Activated CD4-positive, alpha-beta memory T cell treated with anti-CD3 and anti-CD28 coated beads for 36 hours (primary cell): ENCODE measurements around the gene TMPRSS4. TPM values are rescaled to one million over a fixed set of nuclear protein-coding genes. Genes with fewer than 3 reads are reported as not detected.

Experiments
- CTCF ChIA-PET: fragments of 350-600 bp; sonication (Branson Sonifier 250); formaldehyde crosslinking; loops from one replicate; lab custom pipeline; 2021; ENCODE audit warnings: antibody characterized with exemption, inconsistent platforms; lab: Charles Lee
- POLR2A ChIA-PET: fragments of 350-600 bp; sonication (Branson Sonifier 250); formaldehyde crosslinking; loops from one replicate; lab custom pipeline; 2021; ENCODE audit warnings: antibody characterized with exemption; lab: Charles Lee
- DNase-seq: peaks from one replicate; pipeline ENCODE4 v3.0.0-alpha.2; 2020
- H3K27ac Mint-ChIP-seq: one replicate; pipeline ENCODE4 v1.8.0; 2021; ENCODE audit warnings: mixed read lengths
- H3K27me3 Mint-ChIP-seq: one replicate; pipeline ENCODE4 v1.8.0; 2021; ENCODE audit warnings: mixed read lengths
- H3K36me3 Mint-ChIP-seq: one replicate; pipeline ENCODE4 v1.8.0; 2021; ENCODE audit warnings: mixed read lengths
- H3K4me1 Mint-ChIP-seq: one replicate; pipeline ENCODE4 v1.8.0; 2021; ENCODE audit warnings: low read depth, mixed read lengths
- H3K4me3 Mint-ChIP-seq: one replicate; pipeline ENCODE4 v1.8.0; 2021; ENCODE audit warnings: mild to moderate bottlenecking, mixed read lengths
- H3K9me3 Mint-ChIP-seq: one replicate; pipeline ENCODE4 v1.8.0; 2021; ENCODE audit warnings: mixed read lengths
- intact Hi-C: fragments of 100-400 bp; cut with micrococcal nuclease; formaldehyde crosslinking; loops from one replicate; pipeline ENCODE4 v1.15.1; 2023
- total RNA-seq, 2 experiments: library from RNA; stranded (reverse); gene quantifications; one replicate each; pipeline ENCODE4 v1.2.3, GENCODE V29; 2021

Gene TMPRSS4
- total RNA-seq, 2 experiments from 2014 or later = not detected

DNA sequence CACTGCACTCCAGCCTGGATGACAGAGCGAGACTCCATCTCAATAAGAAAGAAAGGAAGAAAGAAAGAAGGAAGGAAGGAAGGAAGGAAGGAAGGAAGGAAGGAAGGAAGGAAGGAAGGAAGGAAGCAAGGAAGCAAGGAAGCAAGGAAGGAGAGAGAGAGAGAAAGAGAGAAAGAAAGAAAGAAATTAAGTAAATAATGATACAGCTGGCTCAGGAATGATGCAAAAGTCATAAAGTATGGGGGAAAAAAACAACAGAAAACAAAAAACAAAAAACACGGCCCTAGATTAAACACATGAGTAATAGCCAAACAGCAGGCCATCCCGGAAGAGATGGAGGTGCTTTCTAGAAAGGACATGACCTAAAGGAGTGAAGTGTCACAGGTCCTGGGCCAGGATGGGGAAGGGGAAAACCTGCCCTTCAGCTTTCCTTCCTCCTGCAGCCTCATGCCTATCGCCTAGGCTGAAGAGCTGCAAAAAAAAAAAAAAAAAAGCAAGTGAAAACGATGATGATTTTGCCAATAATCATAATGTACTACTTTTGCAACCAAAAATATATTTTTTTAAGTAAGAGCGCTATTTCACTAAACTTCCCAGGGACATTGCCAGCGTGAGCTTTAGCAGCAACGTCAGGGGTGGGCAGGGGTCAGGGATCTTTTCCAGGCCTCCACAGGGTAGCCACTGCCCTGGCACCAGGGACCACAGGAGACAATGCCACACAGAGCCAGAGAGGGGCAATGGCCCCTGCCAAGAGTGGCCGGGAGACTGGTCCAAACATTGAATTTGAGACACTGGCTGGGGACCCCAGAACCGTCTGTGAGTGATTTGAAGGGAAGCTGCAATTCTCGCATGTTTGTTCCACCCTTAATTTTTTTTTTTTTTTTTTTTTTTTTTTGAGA is 28.2 kb upstream of the TMPRSS4 start:
- peaks cover 87% of the 10 kb centered on the region for H3K4me1 Mint-ChIP-seq
- H3K9me3 Mint-ChIP-seq = no peaks in the 10 kb centered on the region
- DNase-seq = peak; percentile 48
- H3K27me3 Mint-ChIP-seq = no peaks in the 10 kb centered on the region
- H3K27ac Mint-ChIP-seq = peak overlapping the region; percentile 75
- H3K36me3 Mint-ChIP-seq = no peaks in the 10 kb centered on the region
- no peak overlapping the region for H3K4me3 Mint-ChIP-seq
- intact Hi-C loops = no loop called here
- ChIA-PET POLR2A (interaction anchor here (0.7 to 5.4 kb wide), 3 partner anchors 47 to 102 kb away, joined by 4 to 77 read pairs (median 11); partner anchors contain the start of gene IL10RA), CTCF (interaction anchor here (0.6 to 4.8 kb wide), 7 partner anchors 48 to 242 kb away, joined by 3 to 36 read pairs (median 11); no protein-coding TSS in a partner anchor)

DNA sequence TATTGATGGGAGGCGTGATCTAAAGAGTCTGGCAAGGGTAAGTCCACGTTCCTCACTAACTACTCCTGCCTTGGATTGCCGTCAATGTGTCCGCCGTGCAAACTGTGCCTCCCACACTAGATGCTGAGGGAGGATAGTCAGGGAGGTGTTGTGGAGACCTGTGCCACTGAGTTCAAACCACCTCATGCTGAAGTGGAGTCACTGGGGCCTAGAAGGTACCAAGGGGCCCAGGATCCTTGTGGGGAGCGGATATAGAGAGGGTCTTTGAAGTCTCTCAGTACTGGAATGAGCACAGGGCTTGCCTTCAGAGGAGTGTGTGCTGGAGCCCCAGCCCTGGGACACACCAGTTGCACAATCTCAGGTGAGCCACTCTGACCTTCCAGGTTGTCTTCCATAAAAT is 27.1 kb upstream of the TMPRSS4 start:
- intact Hi-C loops = loop anchor here (5.0 kb wide), 2 partner anchors 117 to 193 kb away; no protein-coding TSS in a partner anchor
- CTCF ChIA-PET = interaction anchor here (1.0 to 6.8 kb wide), 3 partner anchors 70 to 233 kb away, joined by 3 to 248 read pairs (median 86); no protein-coding TSS in a partner anchor
- H3K4me3 Mint-ChIP-seq = no peak overlapping the region
- H3K4me1 Mint-ChIP-seq = peaks cover 76% of the 10 kb centered on the region
- POLR2A ChIA-PET = interaction anchor here (2.5 to 5.4 kb wide), 3 partner anchors 48 to 63 kb away, joined by 11 to 77 read pairs (median 38); partner anchors contain the start of gene IL10RA
- no peaks in the 10 kb centered on the region for H3K27me3 Mint-ChIP-seq
- peak; percentile 16 for DNase-seq
- H3K9me3 Mint-ChIP-seq = no peaks in the 10 kb centered on the region
- peak overlapping the region; percentile 56 for H3K27ac Mint-ChIP-seq
- H3K36me3 Mint-ChIP-seq = no peaks in the 10 kb centered on the region

- POLR2A ChIA-PET = interaction anchor here (0.7 to 4.2 kb wide), 4 partner anchors 49 to 107 kb away, joined by 4 to 47 read pairs (median 28); partner anchors contain the start of gene IL10RA
- H3K27ac Mint-ChIP-seq = peak overlapping the region; percentile 84
These were observed 26.5 kb upstream of the TMPRSS4 start for GRCh38 chr11:118050208-118050891.

GRCh38 chr11:118051136-118051610 is 25.7 kb upstream of the TMPRSS4 start:
- H3K27ac Mint-ChIP-seq = peak overlapping the region; percentile 84
- POLR2A ChIA-PET = interaction anchor here (0.7 to 4.2 kb wide), 4 partner anchors 49 to 106 kb away, joined by 4 to 47 read pairs (median 28); partner anchors contain the start of gene IL10RA
- DNase-seq = peak; percentile 36
- no peaks in the 10 kb centered on the region for H3K27me3 Mint-ChIP-seq
- intact Hi-C loops = loop anchor here (1.0 to 5.0 kb wide), 4 partner anchors 49 to 191 kb away; partner anchors contain the start of gene IL10RA
- H3K4me1 Mint-ChIP-seq = peaks cover 62% of the 10 kb centered on the region
- H3K4me3 Mint-ChIP-seq = peak overlapping the region; percentile 41
- CTCF ChIA-PET = interaction anchor here (0.7 to 6.8 kb wide), 9 partner anchors 9 to 244 kb away, joined by 3 to 248 read pairs (median 82); partner anchors contain the start of gene IL10RA
- no peaks in the 10 kb centered on the region for H3K36me3 Mint-ChIP-seq
- no peaks in the 10 kb centered on the region for H3K9me3 Mint-ChIP-seq

More at GRCh38 chr11:118050208-118050891, 26.5 kb upstream of the TMPRSS4 start:
- Mint-ChIP-seq H3K4me3 (no peak overlapping the region), H3K9me3 (no peaks in the 10 kb centered on the region), H3K4me1 (peaks cover 71% of the 10 kb centered on the region), H3K27me3 (no peaks in the 10 kb centered on the region), H3K36me3 (no peaks in the 10 kb centered on the region)
- CTCF ChIA-PET = interaction anchor here (1.0 to 6.8 kb wide), 7 partner anchors 50 to 243 kb away, joined by 3 to 248 read pairs (median 86); partner anchors contain the start of gene IL10RA
- intact Hi-C loops = loop anchor here (5.0 kb wide), 2 partner anchors 118 to 192 kb away; no protein-coding TSS in a partner anchor
- peak; percentile 8 for DNase-seq

GRCh38 chr11:118051611-118052461 is 25.0 kb upstream of the TMPRSS4 start:
- H3K4me3 Mint-ChIP-seq = peak overlapping the region; percentile 41
- intact Hi-C loops = loop anchor here (1.0 to 5.0 kb wide), 5 partner anchors 50 to 229 kb away; partner anchors contain the start of gene IL10RA
- H3K36me3 Mint-ChIP-seq = no peaks in the 10 kb centered on the region
- no peaks in the 10 kb centered on the region for H3K9me3 Mint-ChIP-seq
- H3K27me3 Mint-ChIP-seq = no peaks in the 10 kb centered on the region
- peaks cover 56% of the 10 kb centered on the region for H3K4me1 Mint-ChIP-seq
- H3K27ac Mint-ChIP-seq = peak overlapping the region; percentile 84
- ChIA-PET CTCF (interaction anchor here (0.7 to 6.8 kb wide), 23 partner anchors 10 to 626 kb away, joined by 3 to 248 read pairs (median 11); partner anchors contain the start of genes FXYD2 and IL10RA), POLR2A (interaction anchor here (1.3 to 4.2 kb wide), 5 partner anchors 50 to 236 kb away, joined by 4 to 47 read pairs (median 17); partner anchors contain the start of gene IL10RA)
- peak; percentile 82 for DNase-seq

DNA sequence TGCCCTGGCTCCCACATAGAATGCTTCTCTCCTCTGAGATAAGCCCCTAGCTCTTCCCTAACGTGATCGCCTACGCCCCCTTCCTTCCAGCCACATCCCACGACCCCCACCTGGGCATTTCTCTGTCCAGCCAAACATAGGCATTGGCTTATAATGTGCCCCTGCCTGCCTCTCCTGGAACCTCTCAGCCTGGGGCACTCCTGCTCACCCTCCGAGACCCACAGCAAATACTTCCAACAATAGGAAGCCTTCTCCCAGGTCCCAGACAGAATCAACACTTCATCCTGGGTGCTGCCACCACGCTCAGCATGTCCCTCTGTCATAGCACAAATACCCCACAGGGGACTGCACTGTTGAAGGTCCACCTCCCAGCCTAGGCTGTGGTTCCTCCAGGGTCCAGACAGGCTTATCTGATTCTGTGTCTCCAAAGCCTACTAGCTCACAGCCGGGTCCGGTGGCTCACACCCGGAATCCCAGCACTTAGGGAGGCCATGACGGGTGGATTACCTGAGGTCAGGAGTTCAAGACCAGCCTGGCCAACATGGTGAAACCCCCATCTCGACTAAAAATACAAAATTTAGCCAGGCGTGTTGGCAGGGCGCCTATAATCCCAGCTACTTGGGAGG is 24.2 kb upstream of the TMPRSS4 start:
- no peaks in the 10 kb centered on the region for H3K9me3 Mint-ChIP-seq
- POLR2A ChIA-PET = interaction anchor here (0.9 to 4.2 kb wide), 7 partner anchors 51 to 237 kb away, joined by 3 to 47 read pairs (median 7); partner anchors contain the start of gene IL10RA
- intact Hi-C loops = loop anchor here (1.0 to 5.0 kb wide), 6 partner anchors 102 to 245 kb away; no protein-coding TSS in a partner anchor
- H3K27ac Mint-ChIP-seq = peak overlapping the region; percentile 63
- CTCF ChIA-PET = interaction anchor here (0.6 to 6.8 kb wide), 55 partner anchors 9 to 627 kb away, joined by 3 to 248 read pairs (median 6); partner anchors contain the start of genes FXYD2, FXYD6 and IL10RA
- peaks cover 3% of the 10 kb centered on the region for H3K27me3 Mint-ChIP-seq
- no peaks in the 10 kb centered on the region for H3K36me3 Mint-ChIP-seq
- peaks cover 49% of the 10 kb centered on the region for H3K4me1 Mint-ChIP-seq
- DNase-seq = peak; percentile 20
- no peak overlapping the region for H3K4me3 Mint-ChIP-seq

GRCh38 chr11:118054712-118055640 is 21.9 kb upstream of the TMPRSS4 start:
- Mint-ChIP-seq H3K4me3 (no peak overlapping the region), H3K27ac (no peak overlapping the region), H3K9me3 (no peaks in the 10 kb centered on the region), H3K36me3 (no peaks in the 10 kb centered on the region), H3K27me3 (peaks cover 5% of the 10 kb centered on the region), H3K4me1 (peaks cover 32% of the 10 kb centered on the region)
- POLR2A ChIA-PET = no interaction called here
- intact Hi-C loops = loop anchor here (5.0 kb wide), 2 partner anchors 123 to 187 kb away; no protein-coding TSS in a partner anchor
- CTCF ChIA-PET = interaction anchor here (0.8 to 6.8 kb wide), 9 partner anchors 48 to 629 kb away, joined by 3 to 248 read pairs (median 82); partner anchors contain the start of genes FXYD2 and IL10RA
- no peak for DNase-seq

- Mint-ChIP-seq H3K27me3 (peaks cover 5% of the 10 kb centered on the region), H3K4me3 (no peak overlapping the region), H3K36me3 (no peaks in the 10 kb centered on the region), H3K27ac (no peak overlapping the region), H3K9me3 (no peaks in the 10 kb centered on the region), H3K4me1 (peaks cover 22% of the 10 kb centered on the region)
- ChIA-PET POLR2A (no interaction called here), CTCF (interaction anchor here (5.9 to 6.8 kb wide), 3 partner anchors 105 to 249 kb away, joined by 148 to 248 read pairs (median 154); no protein-coding TSS in a partner anchor)
- DNase-seq = no peak
- intact Hi-C loops = no loop called here
These were observed 20.9 kb upstream of the TMPRSS4 start for GRCh38 chr11:118055966-118056365.

GRCh38 chr11:118056806-118057205 is 20.1 kb upstream of the TMPRSS4 start:
- intact Hi-C loops = no loop called here
- Mint-ChIP-seq H3K4me3 (no peak overlapping the region), H3K9me3 (no peaks in the 10 kb centered on the region), H3K36me3 (no peaks in the 10 kb centered on the region), H3K27ac (no peak overlapping the region), H3K4me1 (peaks cover 14% of the 10 kb centered on the region), H3K27me3 (peaks cover 5% of the 10 kb centered on the region)
- DNase-seq = no peak
- ChIA-PET CTCF (interaction anchor here (1.3 kb wide), 1 partner anchor 249 kb away, joined by 4 read pairs; no protein-coding TSS in a partner anchor), POLR2A (no interaction called here)
